ENCODE measurements around the gene CACNB2.

CACNB2 gene

DNA sequence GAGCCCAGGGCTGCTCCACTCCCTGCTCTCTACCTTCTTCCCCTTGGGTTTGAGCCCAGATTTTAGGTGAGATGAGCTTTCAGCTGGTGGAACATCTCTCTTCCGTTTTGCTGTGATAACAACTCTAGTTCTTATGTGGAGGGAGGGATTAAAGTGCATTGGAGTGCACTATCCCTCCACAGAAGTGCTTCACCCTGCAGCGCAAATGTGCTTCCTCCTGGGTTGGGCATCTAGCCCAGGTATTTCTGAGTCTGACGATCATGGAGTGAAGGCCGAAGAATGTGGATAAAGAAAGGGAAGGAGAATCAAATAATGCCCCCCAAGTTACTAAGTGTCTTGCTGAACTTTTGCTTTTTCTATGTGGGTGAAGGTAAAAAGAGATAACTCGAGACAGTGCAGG, 157.4 kb downstream of the CACNB2 start:
- Histone ChIP-seq H3K9me2 (replicated peaks; ENCODE audit: control insufficient read depth, low read length) (no peaks in the 10 kb centered on the region), H3K27me3 (ENCODE audit: control insufficient read depth, low read length) (no peaks in the 10 kb centered on the region), H4K20me1 (ENCODE audit: control insufficient read depth, insufficient read depth, low read depth, low read length) (no peaks in the 10 kb centered on the region), H3K36me3 (ENCODE audit: control insufficient read depth, low read length) (no peaks in the 10 kb centered on the region), H3K4me1 (ENCODE audit: control insufficient read depth, low read length) (peaks cover 4% of the 10 kb centered on the region; the same call in 1 of the 2 replicates), H3K9me3 (ENCODE audit: control insufficient read depth, insufficient read depth, low read length) (no peaks in the 10 kb centered on the region), H3K79me2 (ENCODE audit: control insufficient read depth, low read length) (no peaks in the 10 kb centered on the region), H3K4me3 (ENCODE audit: low read length) (no peak overlapping the region), H3F3A (ENCODE audit: control insufficient read depth, insufficient read depth) (no peaks in the 10 kb centered on the region), H3K27ac (ENCODE audit: low read depth, low read length) (no peak overlapping the region), H3K4me2 (ENCODE audit: low read length) (no peak overlapping the region)
- TF ChIP-seq EZH2phosphoT487 (IDR thresholded peaks at IDR 0.05; ENCODE audit: borderline replicate concordance, low read length): no peak
- TF ChIP-seq, protein P1, sequence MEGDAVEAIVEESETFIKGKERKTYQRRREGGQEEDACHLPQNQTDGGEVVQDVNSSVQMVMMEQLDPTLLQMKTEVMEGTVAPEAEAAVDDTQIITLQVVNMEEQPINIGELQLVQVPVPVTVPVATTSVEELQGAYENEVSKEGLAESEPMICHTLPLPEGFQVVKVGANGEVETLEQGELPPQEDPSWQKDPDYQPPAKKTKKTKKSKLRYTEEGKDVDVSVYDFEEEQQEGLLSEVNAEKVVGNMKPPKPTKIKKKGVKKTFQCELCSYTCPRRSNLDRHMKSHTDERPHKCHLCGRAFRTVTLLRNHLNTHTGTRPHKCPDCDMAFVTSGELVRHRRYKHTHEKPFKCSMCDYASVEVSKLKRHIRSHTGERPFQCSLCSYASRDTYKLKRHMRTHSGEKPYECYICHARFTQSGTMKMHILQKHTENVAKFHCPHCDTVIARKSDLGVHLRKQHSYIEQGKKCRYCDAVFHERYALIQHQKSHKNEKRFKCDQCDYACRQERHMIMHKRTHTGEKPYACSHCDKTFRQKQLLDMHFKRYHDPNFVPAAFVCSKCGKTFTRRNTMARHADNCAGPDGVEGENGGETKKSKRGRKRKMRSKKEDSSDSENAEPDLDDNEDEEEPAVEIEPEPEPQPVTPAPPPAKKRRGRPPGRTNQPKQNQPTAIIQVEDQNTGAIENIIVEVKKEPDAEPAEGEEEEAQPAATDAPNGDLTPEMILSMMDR (IDR thresholded peaks at IDR 0.05; ENCODE audit: low read depth, low read length, poor library complexity, severe bottlenecking): no peak

DNA sequence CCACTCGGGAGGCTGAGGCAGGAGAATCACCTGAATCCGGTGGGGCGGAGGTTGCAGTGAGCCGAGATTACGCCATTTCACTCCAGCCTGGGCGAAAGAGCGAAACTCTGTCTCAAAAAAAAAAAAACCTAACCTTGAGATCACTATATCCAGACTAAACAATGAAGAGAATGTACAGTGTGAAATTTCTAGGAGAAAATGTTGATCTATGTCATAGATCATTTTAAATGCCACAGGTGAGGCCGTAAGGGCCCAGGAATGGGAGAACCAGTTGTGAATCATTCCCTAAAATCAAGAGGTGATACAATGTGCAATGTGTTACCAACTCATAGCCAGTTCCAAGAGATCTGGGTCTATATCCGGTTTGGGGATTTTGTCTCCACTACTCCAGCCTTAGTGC, 158.0 kb downstream of the CACNB2 start:
- no peaks in the 10 kb centered on the region for H3K36me3 ChIP-seq (ENCODE audit: control insufficient read depth, low read length)
- no peaks in the 10 kb centered on the region for H3K9me2 ChIP-seq (replicated peaks; ENCODE audit: control insufficient read depth, low read length)
- no peaks in the 10 kb centered on the region for H4K20me1 ChIP-seq (ENCODE audit: control insufficient read depth, insufficient read depth, low read depth, low read length)
- no peak overlapping the region for H3K4me2 ChIP-seq (ENCODE audit: low read length)
- H3K4me1 ChIP-seq (ENCODE audit: control insufficient read depth, low read length): peaks cover 4% of the 10 kb centered on the region; the same call in 1 of the 2 replicates
- no peak overlapping the region for H3K27ac ChIP-seq (ENCODE audit: low read depth, low read length)
- no peaks in the 10 kb centered on the region for H3K27me3 ChIP-seq (ENCODE audit: control insufficient read depth, low read length)
- H3K9me3 ChIP-seq (ENCODE audit: control insufficient read depth, insufficient read depth, low read length): no peaks in the 10 kb centered on the region
- H3F3A ChIP-seq (ENCODE audit: control insufficient read depth, insufficient read depth): no peaks in the 10 kb centered on the region
- no peak overlapping the region for H3K4me3 ChIP-seq (ENCODE audit: low read length)
- H3K79me2 ChIP-seq (ENCODE audit: control insufficient read depth, low read length): no peaks in the 10 kb centered on the region
- TF ChIP-seq, protein P1 (IDR thresholded peaks at IDR 0.05; ENCODE audit: low read depth, low read length, poor library complexity, severe bottlenecking): no peak
- TF ChIP-seq EZH2phosphoT487 (IDR thresholded peaks at IDR 0.05; ENCODE audit: borderline replicate concordance, low read length): no peak

DNA sequence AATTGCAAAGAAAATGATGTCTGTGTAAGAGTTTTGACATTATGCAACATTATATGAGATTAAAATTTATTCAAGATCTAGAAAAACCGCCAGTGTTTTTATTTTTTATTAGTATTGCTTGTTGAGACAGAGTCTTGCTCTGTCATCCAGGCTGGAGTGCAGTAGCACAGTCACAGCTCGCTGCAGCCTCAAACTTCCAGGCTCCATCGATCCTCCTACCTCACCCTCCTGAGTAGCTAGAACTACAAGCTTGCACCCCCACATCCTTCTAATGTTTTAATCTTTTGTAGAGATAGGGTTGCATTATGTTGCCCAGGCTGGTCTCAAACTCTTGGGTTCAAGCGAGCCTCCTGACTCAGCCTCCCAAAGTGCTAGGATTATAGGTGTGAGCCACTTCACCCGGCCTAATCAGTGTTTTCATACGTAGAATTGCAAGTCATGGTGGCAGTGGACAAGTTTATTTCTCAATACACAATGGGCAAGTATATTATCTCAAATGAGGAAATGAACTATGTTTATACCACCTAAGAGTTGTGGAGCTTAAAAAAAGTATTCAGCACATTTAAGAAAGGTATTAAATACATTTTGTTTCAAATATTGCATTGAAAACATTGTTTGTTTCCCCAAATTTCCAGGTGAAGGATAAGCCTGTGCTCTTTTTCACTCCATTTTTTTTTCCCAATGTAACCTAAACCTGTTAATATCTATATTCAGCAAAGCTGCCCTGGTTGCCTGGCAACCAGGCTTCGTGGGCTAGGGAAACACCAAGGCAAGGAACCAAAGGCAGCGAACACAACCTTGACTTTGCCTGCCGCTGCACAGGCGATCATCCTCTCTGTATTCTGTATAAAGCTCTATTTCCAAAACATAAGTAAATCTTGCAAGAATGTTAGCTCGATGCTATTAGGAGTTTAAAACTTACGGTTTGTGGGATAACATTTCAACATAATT, 163.9 kb downstream of the CACNB2 start:
- H3K4me3 ChIP-seq (ENCODE audit: low read length): no peak overlapping the region
- no peaks in the 10 kb centered on the region for H3K9me2 ChIP-seq (replicated peaks; ENCODE audit: control insufficient read depth, low read length)
- H3K36me3 ChIP-seq (ENCODE audit: control insufficient read depth, low read length): no peaks in the 10 kb centered on the region
- H3K4me1 ChIP-seq (ENCODE audit: control insufficient read depth, low read length): no peaks in the 10 kb centered on the region
- no peak overlapping the region for H3K4me2 ChIP-seq (ENCODE audit: low read length)
- no peaks in the 10 kb centered on the region for H3K9me3 ChIP-seq (ENCODE audit: control insufficient read depth, insufficient read depth, low read length)
- no peaks in the 10 kb centered on the region for H3K27me3 ChIP-seq (ENCODE audit: control insufficient read depth, low read length)
- no peaks in the 10 kb centered on the region for H3K79me2 ChIP-seq (ENCODE audit: control insufficient read depth, low read length)
- H3K27ac ChIP-seq (ENCODE audit: low read depth, low read length): no peak overlapping the region
- no peaks in the 10 kb centered on the region for H3F3A ChIP-seq (ENCODE audit: control insufficient read depth, insufficient read depth)
- H4K20me1 ChIP-seq (ENCODE audit: control insufficient read depth, insufficient read depth, low read depth, low read length): no peaks in the 10 kb centered on the region
- TF ChIP-seq EZH2phosphoT487 (IDR thresholded peaks at IDR 0.05; ENCODE audit: borderline replicate concordance, low read length): no peak
- TF ChIP-seq, protein P1 (IDR thresholded peaks at IDR 0.05; ENCODE audit: low read depth, low read length, poor library complexity, severe bottlenecking): no peak

Measured in DOHH2 (cell line).